Activated CD4-positive, alpha-beta T cell treated with anti-CD3 and anti-CD28 coated beads for 48 hours (primary cell): ENCODE results near the gene HNRNPLL.

ENCODE experiments used
- DNase-seq: peaks from one replicate; pipeline ENCODE4 v3.0.0-alpha.2; 2020

Gene HNRNPLL

DNA sequence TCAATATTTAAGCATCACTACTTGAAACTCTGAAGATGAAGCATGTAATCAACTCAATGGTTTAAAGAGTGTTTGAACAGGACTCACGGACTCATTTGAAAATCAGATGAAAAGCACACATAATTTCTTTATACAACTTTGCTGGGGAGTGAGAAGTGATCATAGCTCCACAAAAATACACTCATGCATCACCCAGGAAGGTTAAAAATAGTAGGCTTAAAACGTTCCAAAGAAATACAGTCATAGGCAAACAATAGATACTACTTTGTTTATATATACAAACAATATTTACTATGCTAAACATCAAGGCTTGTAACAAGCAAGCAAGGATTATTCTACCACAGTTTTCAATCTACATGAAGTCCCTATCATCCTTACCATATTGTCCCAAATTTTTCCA is 11.6 kb downstream of the HNRNPLL start:
- DNase-seq = no peak

DNA sequence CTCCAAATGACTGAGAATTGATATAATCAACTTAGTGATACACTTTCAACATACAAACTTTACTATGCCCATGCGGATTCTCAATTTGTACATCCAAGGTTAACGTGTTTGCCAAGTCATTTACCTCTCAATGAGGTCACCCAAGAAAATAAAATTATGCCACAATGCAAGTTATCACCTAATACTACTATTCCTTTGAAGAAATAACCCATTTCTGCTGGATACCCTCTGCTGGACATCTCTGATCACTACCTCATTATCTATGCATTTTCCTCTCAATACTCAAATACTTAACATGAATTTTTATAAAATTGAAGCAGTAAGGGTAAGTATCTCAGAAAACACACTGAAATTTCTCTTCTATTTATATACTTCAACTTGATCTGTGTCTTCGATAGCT is 12.7 kb downstream of the HNRNPLL start:
- no peak for DNase-seq

DNA sequence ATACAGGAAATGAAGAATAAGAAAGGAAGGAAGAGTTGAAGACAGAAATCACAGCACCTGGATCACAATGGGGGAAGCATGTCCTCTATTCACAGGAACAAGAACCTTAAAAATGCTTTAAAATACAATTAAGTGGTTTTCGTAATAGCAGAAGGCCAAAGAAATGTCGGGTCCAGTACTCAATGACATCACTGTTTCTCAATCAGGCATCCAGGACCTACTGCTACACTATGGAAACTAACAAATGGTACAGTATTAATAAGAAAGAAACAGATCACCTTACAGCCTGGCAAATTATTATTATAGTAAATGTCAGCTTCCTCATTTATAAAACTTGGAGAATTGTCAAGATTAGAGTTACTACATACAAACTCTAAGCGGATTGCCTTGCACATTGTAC is 15.8 kb downstream of the HNRNPLL start:
- no peak for DNase-seq

DNA sequence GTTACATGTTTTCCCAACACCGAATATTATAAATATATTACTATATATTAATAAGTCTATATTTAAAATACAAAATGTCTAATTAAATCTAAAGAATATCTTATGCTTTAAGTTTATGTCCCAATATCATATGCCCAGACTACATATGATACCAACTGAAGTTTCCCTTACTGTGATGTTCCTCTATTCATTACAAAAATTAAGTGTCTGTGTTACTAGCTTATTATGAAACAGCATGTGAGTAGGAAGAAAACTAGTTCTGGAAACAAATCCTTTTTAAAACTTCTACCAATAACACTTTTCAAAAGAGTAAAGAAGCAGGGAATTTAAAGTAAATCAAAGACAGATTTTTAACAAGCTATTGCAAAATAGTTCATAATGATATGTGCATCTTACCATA is 17.8 kb downstream of the HNRNPLL start:
- DNase-seq = no peak

DNA sequence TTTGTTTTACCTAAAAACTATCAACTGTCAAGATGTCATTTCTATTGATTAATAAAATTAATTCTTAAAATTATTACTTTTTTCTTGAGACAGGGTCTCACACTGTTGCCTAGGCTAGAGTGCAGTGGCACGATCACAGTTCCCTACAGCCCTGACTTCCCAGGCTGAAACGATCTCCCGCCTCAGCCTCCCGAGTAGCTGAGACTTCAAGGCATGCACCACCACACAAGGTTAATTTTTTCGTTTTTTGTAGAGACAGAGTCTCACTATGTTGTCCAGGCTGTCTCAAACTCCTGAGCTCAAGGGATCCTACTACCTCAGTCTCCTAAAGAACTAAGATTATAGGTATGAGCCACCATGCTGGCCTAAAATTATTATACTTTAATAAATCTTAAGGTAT is 18.7 kb downstream of the HNRNPLL start:
- no peak for DNase-seq

DNA sequence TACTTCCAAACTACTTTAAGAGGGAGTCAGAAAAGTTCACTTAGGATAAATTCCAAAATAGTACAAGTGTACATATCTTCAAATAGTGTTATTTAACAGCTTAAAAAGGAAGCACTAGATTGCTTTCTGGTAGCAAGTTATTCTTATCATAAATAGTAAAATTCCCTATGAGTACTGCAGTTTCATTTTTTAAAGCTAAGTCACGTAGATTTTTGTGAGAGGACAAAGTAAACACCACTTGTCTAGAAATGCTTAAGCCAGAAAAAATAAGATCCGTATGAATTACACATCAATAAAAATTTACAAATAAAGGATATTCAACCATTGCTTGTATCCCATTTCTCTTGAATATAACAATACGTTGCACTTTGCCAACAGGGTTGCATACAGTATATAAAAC is 19.2 kb downstream of the HNRNPLL start:
- DNase-seq = no peak

DNA sequence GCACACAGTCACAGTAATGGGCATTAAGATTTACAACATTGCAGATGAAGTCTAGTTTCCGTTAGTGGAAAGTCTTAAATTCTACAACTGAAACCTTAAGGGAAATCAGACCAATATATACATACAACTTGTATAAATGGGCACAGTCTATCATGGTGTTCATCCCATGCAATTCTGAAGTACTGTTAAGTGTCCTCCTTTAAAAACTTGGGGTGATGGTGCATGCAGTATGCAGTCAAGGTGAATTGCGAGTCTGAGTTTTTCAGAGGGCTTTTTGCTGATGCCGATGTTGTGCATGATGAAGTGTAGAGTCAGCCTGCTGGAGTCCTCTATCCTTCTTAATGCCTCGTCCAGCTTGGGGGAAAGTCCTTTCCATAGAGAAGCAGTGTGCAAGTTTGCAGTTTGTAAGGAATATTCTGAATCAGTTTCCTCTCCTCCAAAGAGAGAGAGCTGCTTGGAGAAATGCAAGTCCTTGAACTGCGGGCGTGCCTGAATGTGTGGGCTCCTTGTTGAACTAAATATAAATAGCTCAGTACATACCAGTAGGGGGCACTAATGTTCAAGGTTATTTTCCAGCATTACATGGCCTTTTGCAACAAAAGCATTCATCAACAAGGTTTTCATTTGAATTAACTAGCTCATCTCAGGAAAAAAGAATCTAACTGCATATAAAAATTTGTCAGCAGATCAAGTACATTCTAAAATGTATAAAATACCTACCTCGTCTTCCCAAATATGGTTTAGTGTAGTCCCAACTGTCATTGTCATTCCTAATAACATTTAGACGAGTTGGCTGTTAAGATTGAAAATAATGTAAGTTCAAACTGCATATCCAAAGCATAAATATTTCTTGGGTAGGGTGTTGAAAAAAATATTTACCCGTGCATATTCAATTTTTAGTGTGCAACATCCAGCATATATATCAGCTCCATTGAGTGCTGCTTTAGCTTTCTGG is 21.3 kb downstream of the HNRNPLL start:
- DNase-seq = peak; percentile 44

DNA sequence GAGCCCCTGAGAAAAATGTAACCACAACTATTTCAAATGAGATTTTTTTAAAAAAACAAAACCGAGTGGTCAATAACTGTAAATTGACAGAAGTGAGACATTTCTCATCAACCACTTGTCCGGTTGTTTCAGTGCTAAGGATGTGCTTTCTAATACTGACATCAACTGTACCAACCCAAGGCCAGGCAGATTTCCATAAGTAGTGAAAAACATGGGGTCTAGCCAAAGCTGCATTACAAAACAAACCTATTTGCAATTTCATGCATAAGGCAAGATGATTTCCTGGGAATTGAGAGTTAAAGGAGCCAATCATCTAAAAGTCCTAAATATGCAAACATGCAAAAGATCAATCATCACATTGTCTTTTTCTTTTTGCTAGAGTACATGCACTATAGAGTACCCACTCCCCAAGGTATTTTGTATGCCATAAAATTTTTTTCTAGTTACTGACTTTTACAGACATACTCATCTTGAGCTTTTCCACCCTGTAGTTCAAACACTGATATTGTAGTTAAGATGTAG is 22.6 kb downstream of the HNRNPLL start:
- no peak for DNase-seq

DNA sequence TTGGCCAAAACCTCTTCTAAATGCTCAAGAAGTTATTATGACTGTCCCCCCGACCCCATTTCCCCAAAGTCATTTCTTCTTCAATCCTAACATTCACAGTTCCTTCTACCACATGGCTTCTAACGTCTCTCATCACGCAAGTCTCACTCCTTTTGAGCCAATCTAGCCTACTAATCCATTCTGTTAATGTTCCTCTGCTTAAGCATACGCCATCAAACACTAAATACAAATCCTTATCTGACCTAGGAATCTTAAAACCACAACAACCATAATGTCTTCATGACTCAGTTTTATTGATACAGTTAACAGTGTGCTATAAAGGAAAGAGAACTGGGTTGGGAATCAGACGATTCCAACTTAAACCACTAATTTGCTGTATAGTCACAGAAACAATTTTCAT is 23.9 kb downstream of the HNRNPLL start:
- DNase-seq = no peak

DNA sequence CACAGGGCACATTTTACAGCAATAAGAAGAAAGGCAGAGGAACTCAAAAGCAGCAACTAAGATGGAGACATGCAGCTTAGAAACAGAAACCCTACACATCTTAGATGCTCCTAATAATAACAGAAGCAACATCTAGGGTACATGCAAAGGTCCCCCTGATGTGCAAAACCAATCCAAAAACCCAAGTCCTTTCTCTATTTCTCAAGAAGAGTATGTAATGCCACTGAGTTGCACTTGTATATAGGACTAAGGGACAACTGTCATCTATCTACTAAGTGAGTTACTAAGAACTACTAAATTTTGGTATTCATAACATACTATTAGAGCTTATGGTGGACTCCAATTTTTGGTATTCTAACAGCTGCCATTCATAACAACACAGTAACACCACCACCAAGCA is 28.4 kb downstream of the HNRNPLL start:
- no peak for DNase-seq

DNA sequence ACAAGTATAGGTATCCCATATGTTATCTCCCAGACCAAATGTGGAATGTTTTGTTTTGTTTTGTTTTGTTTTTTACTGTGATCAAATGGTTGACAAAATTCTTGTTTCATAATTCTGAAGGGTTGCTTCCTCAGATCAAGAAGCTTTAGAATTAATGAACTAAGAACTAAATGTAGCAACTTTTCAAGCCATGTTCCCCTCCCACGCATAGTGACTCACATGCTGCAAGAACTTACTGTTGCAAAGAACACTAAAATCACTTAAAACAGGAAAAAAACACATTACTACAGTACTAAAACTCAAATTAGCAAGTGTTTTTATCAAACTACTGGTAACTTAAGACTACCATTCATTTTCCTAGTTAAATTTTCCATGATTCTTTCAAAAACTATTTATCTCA is 30.6 kb downstream of the HNRNPLL start:
- peak; percentile 61 for DNase-seq

DNA sequence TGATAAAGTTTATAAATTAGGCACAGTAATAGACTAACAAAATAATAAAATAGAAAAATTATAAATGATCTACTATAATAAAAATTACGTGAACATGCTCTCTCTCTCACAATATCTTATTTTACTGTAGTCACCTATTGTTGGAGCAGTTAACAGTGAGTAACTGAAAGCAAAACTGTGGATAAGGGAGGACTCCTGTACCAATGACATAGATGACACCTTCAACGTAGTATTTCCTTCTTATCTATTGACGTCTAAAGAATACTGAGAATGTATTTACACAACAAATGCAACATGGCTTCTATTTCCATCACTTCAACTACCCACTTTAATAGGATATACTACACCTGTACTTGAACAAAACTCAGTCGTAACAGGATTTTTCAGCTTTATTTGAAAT is 31.5 kb downstream of the HNRNPLL start:
- no peak for DNase-seq

DNA sequence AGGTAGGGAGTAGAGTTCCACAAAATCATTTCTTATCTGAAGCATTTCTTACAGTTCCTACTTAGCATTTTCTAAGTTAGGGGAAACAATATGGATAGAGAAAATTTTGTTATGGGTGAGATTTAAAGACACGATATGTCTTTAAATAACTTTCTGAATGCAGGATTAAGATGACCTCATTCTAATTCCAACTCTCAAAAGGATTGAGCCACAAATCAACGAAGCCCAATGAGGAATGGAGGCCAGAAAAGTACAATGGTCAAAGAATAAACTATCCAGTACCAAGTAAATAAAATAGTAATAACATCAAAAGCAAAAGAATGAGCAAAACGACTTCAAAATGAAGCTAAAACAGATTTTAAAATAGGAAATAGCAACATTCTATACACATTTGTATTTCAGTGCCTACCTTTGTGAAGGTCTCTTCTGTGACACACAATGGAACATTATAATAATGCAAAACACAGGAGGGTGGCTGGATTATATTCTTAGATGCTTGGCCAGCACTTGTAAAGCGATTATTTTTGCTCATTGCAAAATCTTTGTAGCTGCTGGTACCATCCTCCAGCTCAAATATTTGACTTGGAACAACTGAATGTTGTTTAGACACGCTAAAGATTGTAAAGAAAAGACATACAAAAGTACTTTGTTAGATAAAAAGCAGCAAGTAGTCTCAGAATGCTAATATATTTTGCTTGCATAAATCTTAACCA is 33.8 kb downstream of the HNRNPLL start:
- DNase-seq = no peak

DNA sequence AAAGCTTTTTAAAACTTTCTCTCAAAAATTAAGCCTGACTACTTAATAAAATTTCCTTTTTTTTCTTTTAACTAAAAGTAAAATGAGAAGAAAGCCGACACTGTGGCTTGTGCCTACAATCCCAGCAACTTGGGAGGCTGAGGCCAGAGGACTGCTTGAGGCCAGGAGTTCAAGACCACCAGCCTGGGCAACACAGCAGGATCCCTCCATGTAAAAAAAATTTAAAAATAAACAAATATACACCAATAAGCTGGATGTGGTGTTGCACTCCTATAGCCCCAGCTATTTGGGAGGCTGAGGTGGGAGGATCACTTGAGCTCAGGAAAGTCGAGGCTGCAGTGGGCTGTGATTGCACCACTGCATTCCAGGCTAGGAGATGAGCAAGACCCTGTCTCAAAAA is 37.4 kb downstream of the HNRNPLL start:
- DNase-seq = no peak

DNA sequence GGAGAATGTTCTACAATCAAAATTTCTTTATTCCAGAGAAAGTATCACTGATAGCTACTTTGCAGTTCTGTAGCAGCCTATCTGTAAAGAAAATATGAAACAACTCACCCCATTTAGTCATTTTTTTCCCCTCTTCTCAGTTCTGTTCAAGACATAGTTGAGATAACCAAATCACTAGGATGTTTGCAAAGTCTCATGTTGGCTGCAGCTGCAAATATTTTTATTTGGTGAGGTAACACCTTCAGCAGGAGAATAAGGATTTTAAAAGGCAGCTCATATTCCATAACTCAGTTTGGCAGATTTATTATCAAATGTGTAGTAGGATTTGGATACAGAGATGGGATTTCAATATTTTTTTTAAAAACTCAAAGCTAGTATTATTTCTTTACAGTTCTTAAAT is 41.0 kb downstream of the HNRNPLL start:
- DNase-seq = no peak

DNA sequence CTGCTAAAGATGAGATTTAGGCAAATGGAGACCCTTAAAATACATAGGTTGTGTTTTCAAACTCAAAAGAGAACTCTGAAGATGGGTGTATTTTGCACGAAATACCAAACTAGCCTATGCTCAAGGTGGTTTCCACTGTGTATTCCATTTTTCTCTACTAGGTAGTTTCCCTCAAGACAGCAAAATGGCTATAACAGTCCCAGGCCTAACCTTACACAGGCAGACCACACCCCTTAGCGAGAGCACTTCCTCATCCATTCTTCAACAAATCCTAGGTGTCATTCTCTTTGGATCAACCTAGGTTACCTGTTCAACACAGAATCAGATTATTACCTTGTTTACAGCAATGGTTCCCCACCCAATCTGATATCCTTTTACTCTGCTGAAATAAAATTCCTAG is 42.6 kb downstream of the HNRNPLL start:
- DNase-seq = no peak

DNA sequence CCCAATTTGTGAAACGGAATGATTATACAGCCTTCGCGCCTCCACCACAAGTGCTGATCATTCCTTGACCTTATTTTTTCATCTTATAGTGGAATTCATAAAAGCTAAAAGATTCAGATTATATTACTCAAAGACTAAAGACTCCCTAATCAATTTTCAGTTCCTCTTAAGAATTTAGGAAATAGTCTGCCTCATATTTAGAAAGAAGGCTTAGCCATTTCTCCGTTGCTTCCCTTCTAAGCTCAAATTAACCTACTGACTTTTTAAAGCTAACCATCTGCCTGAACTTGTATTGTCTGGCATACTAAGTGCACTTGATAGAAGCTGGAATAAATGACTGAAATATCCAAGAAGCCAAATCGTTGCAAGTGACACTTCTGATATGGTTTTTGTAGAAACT is 44.7 kb downstream of the HNRNPLL start:
- DNase-seq = no peak

DNA sequence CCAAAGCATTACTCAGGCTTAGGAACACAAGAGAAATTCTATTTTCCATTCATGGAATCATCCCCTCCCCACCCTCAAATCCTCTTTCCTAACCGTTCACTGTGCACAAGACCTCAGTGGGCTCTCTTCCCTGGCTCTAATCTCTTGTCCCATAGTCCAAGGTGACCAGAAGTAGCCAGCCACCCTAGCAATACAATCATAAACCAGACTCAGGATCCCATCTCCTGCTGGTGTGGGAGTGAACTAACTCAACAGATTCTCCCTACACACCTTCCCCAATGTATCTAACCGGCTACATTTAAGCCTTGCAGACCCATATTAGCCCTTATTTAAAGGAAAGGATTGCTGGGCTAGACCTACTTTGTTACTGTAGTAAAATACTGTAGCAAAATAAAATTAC is 45.5 kb downstream of the HNRNPLL start:
- no peak for DNase-seq

DNA sequence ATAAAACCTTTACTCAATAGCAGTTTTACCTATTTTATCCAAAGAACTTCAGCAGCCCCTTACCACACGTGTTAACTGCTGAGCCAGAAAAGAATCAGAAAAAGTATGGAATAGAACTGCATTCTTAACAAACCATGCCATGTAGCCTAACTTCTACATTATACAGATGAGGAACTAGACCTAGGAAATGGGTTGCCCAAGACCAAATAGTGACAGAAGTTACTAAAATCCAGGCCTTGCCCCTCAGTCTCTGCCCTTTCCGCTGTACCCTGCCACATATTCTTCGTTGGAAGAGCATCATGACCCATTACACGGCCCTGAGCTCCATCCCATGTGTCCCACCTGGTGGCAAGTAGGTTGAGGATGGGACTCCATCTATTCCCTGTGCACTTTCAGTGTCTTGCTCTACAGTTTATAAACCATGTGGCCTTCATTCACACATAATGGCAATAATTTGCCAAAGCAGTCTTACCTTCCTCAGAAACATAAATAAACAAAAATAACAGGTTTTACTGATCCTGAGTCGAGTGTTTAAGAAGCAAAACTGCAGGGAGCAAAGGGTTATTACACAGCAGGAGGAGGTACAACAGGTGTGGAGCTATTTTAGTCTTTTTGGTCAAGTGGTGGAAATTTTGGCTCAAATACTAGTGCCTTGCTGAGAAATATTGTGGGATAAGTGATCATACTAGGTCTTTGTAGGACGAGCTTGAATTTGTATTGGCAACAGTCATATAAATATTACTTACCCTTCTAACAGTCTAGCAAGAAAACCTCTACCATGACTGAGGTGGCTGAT is 46.5 kb downstream of the HNRNPLL start:
- no peak for DNase-seq

DNA sequence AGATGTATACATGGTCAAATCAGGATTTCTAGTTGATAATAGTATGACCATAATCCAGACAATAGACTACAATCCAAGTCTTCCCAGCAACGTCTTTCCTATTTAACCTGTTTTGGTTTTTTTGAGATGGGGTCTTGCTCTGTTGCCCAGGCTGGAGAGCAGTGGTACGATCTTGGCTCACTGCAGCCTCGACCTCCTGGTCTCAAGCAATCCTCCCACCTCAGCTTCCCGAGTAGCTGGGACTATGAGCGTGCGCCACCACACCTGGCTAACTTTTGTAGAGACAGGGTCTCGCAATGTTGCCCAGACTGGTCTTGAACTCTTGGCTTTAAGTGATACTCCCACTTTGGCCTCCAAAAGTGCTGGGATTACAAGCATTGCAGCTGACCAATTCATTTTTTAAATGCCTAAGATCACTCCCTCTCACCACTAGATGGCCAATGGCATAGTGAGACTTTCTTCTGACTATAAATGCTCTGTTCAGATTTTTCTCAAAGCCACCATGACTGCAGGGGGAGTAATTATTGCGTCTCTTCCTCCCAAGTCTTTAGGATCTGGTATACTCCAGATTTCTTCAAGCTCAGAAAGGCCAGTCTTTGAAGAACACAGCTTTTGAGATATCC is 47.6 kb downstream of the HNRNPLL start:
- DNase-seq = no peak

DNA sequence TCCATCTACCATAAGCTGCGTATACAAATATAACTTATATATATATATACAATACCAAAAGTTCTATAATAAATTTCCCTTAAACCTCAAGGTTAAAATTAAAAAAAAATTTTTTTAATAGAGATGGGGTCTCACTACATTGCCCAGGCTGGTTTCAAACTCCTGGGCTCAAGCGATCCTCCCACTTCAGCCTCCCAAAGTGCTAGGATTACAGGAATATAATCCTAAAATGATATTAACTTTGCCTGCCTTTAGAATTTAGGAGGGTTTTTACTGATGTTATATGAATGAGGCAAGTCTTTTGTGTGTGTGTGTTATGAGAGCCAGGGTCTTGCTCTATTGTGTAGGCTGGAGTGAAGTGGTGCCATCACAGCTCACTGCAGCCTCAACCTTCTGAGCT is 49.2 kb downstream of the HNRNPLL start:
- no peak for DNase-seq

DNA sequence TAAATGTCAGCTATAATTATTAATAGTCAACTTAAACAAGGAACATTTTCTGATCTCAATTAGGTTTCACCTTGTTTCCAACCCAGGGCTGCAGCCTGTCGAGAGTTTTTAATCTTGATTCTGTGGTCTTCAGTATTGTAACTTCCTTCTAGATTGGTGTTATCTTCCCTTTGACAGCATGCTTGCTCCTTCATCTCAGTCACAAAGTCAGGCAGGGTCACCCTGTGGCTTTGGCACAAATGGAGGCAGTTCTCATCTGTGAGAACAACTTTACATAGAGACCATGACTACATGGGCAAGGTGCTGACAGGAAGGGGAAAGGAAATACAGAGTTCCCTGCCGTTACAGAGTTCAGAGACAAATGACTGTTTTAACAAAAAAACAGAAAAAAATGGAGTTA is 50.5 kb downstream of the HNRNPLL start:
- DNase-seq = no peak

DNA sequence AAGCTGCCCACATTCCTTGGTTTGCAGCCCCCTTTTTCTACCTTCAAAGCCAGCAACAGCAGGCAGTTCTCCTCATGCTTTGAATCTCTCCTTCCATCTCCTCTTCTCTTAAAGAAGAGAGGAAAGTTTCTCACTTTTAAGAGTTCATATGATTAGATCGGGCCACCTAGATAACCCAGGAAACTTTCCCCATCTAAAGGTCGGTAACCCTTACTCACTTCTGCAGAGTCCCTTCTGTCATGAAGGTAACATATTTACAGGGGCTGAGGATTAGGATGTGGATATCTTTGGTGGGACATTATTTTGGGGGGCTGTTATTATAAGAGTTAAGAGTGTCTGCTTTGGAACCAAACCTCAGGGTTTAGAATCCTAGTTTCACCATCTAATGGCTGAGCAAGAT is 51.0 kb downstream of the HNRNPLL start:
- no peak for DNase-seq
